ENCODE results near the gene FARSB. TPM values are rescaled to one million over a fixed set of nuclear protein-coding genes. Genes with fewer than 3 reads are reported as not detected.

Gene FARSB
- total and polyA plus RNA-seq, 2 experiments from 2014 or later: 16.8 to 40.3 TPM

GRCh38 chr2:222663479-222663878 is 7.6 kb upstream of the FARSB start:
- in situ Hi-C loops (cut with MboI): no loop called here
- no peaks in the 10 kb centered on the region for H4K20me1 ChIP-seq (ENCODE audit: insufficient read depth)
- H3K9me2 ChIP-seq (ENCODE audit: insufficient read depth): no peaks in the 10 kb centered on the region
- H3K9me3 ChIP-seq (ENCODE audit: low read depth): no peaks in the 10 kb centered on the region
- H3K9ac ChIP-seq: no peak overlapping the region
- H3K4me1 ChIP-seq (ENCODE audit: insufficient read depth): no peaks in the 10 kb centered on the region
- no peak overlapping the region for H3K27ac ChIP-seq
- no peaks in the 10 kb centered on the region for H3F3A ChIP-seq (ENCODE audit: insufficient read depth)
- WGBS, 2 experiments (ENCODE audit: low coverage in 1 of 2, low lambda C conversion rate in 2 of 2, missing lambda C conversion rate in 2 of 2): 69 to 71% methylated on average over 3 of the region's 3 CpGs
- H3K27me3 ChIP-seq (replicated peaks; ENCODE audit: insufficient read depth): no peaks in the 10 kb centered on the region
- H2AFZ ChIP-seq: no peak overlapping the region
- H3K79me2 ChIP-seq (ENCODE audit: insufficient read depth): no peaks in the 10 kb centered on the region
- H3K4me2 ChIP-seq (ENCODE audit: unreplicated experiment): no peak overlapping the region
- no peak overlapping the region for H3K4me3 ChIP-seq
- H3K36me3 ChIP-seq (ENCODE audit: low read depth): no peaks in the 10 kb centered on the region
- no peak for DNase-seq
- no peak for TF ChIP-seq EZH2phosphoT487 (IDR thresholded peaks at IDR 0.05; ENCODE audit: insufficient read depth, low read depth)
- TF ChIP-seq EZH2 (IDR thresholded peaks at IDR 0.05; ENCODE audit: insufficient read depth, poor library complexity, severe bottlenecking): no peak

- H3K4me3 ChIP-seq: peak overlapping the region; percentile 96
- no peaks in the 10 kb centered on the region for H4K20me1 ChIP-seq (ENCODE audit: insufficient read depth)
- in situ Hi-C loops (cut with MboI): no loop called here
- peaks cover 44% of the 10 kb centered on the region for H3K79me2 ChIP-seq (ENCODE audit: insufficient read depth)
- H3K36me3 ChIP-seq (ENCODE audit: low read depth): no peaks in the 10 kb centered on the region
- 8 to 11% methylated on average over 11 to 13 of the region's 13 CpGs for WGBS, 2 experiments (ENCODE audit: low coverage in 1 of 2, low lambda C conversion rate in 2 of 2, missing lambda C conversion rate in 2 of 2)
- H3K9me3 ChIP-seq (ENCODE audit: low read depth): no peaks in the 10 kb centered on the region
- peak overlapping the region; percentile 98 for H3K9ac ChIP-seq
- peaks cover 18% of the 10 kb centered on the region for H3K4me1 ChIP-seq (ENCODE audit: insufficient read depth)
- no peaks in the 10 kb centered on the region for H3K27me3 ChIP-seq (replicated peaks; ENCODE audit: insufficient read depth)
- no peaks in the 10 kb centered on the region for H3K9me2 ChIP-seq (ENCODE audit: insufficient read depth)
- TF ChIP-seq EZH2phosphoT487 (IDR thresholded peaks at IDR 0.05; ENCODE audit: insufficient read depth, low read depth) (no peak), EZH2 (IDR thresholded peaks at IDR 0.05; ENCODE audit: insufficient read depth, poor library complexity, severe bottlenecking) (no peak)
- H2AFZ ChIP-seq: peak overlapping the region; percentile 93
- DNase-seq: peak; percentile 39
- H3F3A ChIP-seq (ENCODE audit: insufficient read depth): peaks cover 22% of the 10 kb centered on the region
- peak overlapping the region; percentile 95 for H3K4me2 ChIP-seq (ENCODE audit: unreplicated experiment)
- peak overlapping the region; percentile 98 for H3K27ac ChIP-seq
Measured at GRCh38 chr2:222656526-222657446, 894 bp upstream of the FARSB start.

GRCh38 chr2:222653280-222653679 is 2.6 kb downstream of the FARSB start:
- no peak overlapping the region for H2AFZ ChIP-seq
- H3K27ac ChIP-seq: peak overlapping the region; percentile 61; the same call in 1 of the 2 replicates
- peak overlapping the region; percentile 25 for H3K4me2 ChIP-seq (ENCODE audit: unreplicated experiment)
- no peak overlapping the region for H3K9ac ChIP-seq
- peaks cover 79% of the 10 kb centered on the region for H3K79me2 ChIP-seq (ENCODE audit: insufficient read depth)
- no peaks in the 10 kb centered on the region for H3K9me2 ChIP-seq (ENCODE audit: insufficient read depth)
- DNase-seq: no peak
- in situ Hi-C loops (cut with MboI): no loop called here
- peaks cover 25% of the 10 kb centered on the region for H3K4me1 ChIP-seq (ENCODE audit: insufficient read depth)
- no peaks in the 10 kb centered on the region for H3K27me3 ChIP-seq (replicated peaks; ENCODE audit: insufficient read depth)
- H3F3A ChIP-seq (ENCODE audit: insufficient read depth): peaks cover 35% of the 10 kb centered on the region
- H3K4me3 ChIP-seq: no peak overlapping the region
- no peaks in the 10 kb centered on the region for H4K20me1 ChIP-seq (ENCODE audit: insufficient read depth)
- no peaks in the 10 kb centered on the region for H3K9me3 ChIP-seq (ENCODE audit: low read depth)
- TF ChIP-seq EZH2 (IDR thresholded peaks at IDR 0.05; ENCODE audit: insufficient read depth, poor library complexity, severe bottlenecking) (no peak), EZH2phosphoT487 (IDR thresholded peaks at IDR 0.05; ENCODE audit: insufficient read depth, low read depth) (no peak)
- no peaks in the 10 kb centered on the region for H3K36me3 ChIP-seq (ENCODE audit: low read depth)

- H3F3A ChIP-seq (ENCODE audit: insufficient read depth): peaks cover 35% of the 10 kb centered on the region
- peaks cover 25% of the 10 kb centered on the region for H3K4me1 ChIP-seq (ENCODE audit: insufficient read depth)
- H3K27me3 ChIP-seq (replicated peaks; ENCODE audit: insufficient read depth): no peaks in the 10 kb centered on the region
- H3K36me3 ChIP-seq (ENCODE audit: low read depth): no peaks in the 10 kb centered on the region
- H3K9ac ChIP-seq: peak overlapping the region; percentile 25; the same call in 1 of the 2 replicates
- in situ Hi-C loops (cut with MboI): no loop called here
- H3K4me3 ChIP-seq: 0 out of 2 replicates have a peak overlapping the region, but pooled peaks have one; percentile 2
- peak overlapping the region; percentile 25 for H3K4me2 ChIP-seq (ENCODE audit: unreplicated experiment)
- TF ChIP-seq EZH2 (IDR thresholded peaks at IDR 0.05; ENCODE audit: insufficient read depth, poor library complexity, severe bottlenecking) (no peak), EZH2phosphoT487 (IDR thresholded peaks at IDR 0.05; ENCODE audit: insufficient read depth, low read depth) (no peak)
- no peaks in the 10 kb centered on the region for H4K20me1 ChIP-seq (ENCODE audit: insufficient read depth)
- no peaks in the 10 kb centered on the region for H3K9me3 ChIP-seq (ENCODE audit: low read depth)
- WGBS, 2 experiments (ENCODE audit: low coverage in 1 of 2, low lambda C conversion rate in 2 of 2, missing lambda C conversion rate in 2 of 2): 55 to 58% methylated on average over 8 of the region's 8 CpGs
- peak overlapping the region; percentile 61 for H3K27ac ChIP-seq
- DNase-seq: peak; percentile 30
- peak overlapping the region; percentile 22 for H2AFZ ChIP-seq
- peaks cover 85% of the 10 kb centered on the region for H3K79me2 ChIP-seq (ENCODE audit: insufficient read depth)
- H3K9me2 ChIP-seq (ENCODE audit: insufficient read depth): no peaks in the 10 kb centered on the region
Measured at GRCh38 chr2:222652491-222653255, 3.2 kb downstream of the FARSB start.
